GM12872 (cell line): ENCODE measurements around the gene PEX3.

Experiments used
- TF ChIP-seq, protein P1 (sequence below): IDR thresholded peaks from 3 replicates; pipeline ENCODE4 v1.5.1; 2011; ENCODE audit warnings: low read depth, mild to moderate bottlenecking, low read length, moderate library complexity; ENCODE audit not compliant: insufficient read depth

PEX3 gene

DNA sequence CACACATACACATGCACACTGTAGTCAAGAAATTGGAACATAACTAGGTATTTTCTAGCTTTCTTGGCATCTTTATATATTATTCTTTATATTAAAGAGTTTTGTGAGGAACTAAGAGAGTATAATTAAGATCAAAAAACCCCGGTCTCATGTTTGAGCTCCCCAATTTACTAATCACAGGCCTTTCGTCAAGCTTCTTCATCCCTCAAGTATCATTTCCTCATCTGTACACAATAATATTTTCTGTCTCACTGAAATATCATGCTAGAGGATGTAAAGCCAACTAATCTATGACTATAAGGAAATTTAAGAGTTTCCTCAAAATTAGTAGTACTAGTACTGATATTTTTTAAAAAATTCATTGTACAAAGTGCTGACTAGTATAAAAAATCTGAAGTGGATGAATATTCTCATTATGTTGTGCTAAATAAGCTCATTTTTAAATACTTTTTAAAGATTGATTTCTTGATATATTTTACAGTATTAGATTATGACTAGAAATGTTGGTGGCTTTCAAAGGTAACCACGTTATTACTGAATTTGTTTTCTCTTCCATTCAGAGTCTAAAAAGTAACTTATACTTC, 28.0 kb downstream of the PEX3 start:
- TF ChIP-seq, protein P1, sequence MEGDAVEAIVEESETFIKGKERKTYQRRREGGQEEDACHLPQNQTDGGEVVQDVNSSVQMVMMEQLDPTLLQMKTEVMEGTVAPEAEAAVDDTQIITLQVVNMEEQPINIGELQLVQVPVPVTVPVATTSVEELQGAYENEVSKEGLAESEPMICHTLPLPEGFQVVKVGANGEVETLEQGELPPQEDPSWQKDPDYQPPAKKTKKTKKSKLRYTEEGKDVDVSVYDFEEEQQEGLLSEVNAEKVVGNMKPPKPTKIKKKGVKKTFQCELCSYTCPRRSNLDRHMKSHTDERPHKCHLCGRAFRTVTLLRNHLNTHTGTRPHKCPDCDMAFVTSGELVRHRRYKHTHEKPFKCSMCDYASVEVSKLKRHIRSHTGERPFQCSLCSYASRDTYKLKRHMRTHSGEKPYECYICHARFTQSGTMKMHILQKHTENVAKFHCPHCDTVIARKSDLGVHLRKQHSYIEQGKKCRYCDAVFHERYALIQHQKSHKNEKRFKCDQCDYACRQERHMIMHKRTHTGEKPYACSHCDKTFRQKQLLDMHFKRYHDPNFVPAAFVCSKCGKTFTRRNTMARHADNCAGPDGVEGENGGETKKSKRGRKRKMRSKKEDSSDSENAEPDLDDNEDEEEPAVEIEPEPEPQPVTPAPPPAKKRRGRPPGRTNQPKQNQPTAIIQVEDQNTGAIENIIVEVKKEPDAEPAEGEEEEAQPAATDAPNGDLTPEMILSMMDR, result no peak

DNA sequence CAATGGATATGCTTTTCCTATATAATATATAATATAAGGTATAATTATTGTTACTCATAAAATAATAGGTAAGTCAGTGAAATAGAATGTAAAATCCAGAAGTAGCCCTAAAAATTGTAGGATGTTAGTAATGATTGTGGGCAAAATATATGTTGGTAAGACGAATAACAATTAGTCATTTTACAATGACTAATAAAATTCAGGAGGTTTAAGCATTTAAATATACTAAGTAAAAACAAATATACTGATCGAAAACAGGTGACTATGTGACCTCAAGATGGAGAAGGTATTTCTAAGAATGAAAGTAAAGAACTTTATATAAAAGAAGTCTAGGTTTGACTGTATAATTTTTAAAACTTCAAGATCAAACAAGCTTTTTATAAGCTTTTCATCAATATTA, 32.0 kb downstream of the PEX3 start:
- TF ChIP-seq, protein P1, result no peak

DNA sequence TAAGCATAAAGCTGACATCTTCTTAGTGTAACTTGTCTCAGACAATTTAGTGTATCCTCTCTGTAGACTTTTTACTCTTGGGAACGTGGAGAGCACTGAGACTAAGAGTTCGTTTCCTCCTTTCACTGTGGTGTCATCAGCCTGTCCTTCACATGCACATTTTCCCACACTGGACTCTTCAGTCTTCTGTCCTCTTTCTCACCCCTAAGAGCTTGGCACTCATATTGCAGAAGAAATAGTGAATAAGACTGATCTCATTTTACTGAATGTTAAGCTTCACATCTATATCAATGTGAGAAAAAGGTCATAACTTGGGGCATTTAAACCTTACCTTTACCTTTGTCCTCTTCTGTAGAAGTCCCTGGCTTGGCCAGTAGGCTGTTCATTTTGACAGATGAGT, 35.4 kb downstream of the PEX3 start:
- TF ChIP-seq, protein P1, result no peak

DNA sequence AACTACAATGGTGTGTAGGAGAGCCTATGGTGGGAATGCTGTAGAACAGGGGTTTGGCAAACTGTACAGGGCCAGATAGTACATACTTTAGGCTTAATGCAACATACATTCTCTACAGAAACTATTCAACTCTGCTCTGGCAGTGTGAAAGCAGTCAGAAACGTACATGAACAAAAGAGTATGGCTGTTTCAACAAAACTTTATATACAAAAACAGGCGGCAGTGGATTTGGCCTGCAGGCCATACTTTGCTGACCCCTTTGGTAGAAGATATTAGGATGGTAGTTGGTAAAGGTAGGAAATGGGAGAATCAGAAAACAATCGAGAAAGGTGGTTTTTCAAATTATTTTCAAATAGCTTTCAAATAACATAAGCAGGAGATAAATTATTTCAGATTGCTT, 36.1 kb downstream of the PEX3 start:
- TF ChIP-seq, protein P1, result no peak

DNA sequence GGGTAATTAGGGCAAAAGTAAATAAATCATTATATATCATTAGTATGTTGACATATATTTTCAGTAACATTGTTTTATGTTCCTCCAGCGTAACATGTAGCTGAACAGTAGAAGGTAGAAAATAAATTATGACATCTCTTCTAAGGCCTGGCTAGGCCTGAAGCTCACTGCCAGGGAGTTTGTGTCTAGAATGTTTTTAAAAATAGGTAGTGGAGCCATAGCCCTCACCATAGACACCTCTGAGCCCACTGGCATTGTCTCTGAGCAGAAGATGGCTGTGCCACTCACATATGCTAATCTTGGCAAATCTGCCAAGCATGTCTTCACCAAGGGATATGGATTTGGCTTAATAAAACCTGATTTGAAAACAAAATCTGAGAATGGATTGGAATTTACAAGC, 39.6 kb downstream of the PEX3 start:
- TF ChIP-seq, protein P1, result no peak

DNA sequence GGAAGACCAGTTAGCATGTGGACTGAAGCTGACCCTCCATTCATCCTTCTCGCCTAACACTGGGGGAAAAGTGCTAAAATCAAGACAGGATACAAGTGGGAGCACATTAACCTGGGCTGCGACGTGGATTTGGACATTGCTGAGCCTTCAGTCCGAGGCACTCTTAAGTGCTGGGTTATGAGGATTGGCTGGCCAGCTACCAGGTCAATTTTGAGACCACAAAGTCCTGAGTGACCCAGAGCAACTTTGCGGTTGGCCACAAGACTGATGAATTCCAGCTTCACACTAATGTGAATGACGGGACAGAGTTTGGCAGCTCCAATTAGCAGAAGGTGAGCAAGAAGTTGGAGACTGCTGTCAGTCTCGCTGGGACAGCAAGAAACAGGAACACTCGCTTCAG, 40.2 kb downstream of the PEX3 start:
- TF ChIP-seq, protein P1, result no peak

DNA sequence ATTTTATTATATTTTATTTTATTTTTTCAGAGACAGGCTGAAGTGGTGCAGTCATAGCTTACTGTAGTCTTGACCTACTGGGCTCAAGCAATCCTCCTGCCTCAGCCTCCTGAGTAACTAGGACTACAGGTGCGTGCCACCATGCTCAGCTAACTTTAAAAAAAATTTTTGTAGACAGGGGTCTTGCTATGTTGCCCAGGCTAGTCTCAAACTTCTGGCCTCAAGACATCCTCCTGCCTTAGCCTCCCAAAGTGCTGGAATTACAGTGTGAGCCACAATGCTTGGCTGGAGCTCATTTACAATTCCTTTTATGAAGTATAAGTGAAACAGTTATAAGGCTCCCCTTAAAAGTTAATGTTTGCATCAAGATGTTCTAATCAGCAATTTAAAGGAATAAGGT, 46.4 kb downstream of the PEX3 start:
- TF ChIP-seq, protein P1, result no peak
